ENCODE measurements around the gene ITGA2B.

ITGA2B gene

DNA sequence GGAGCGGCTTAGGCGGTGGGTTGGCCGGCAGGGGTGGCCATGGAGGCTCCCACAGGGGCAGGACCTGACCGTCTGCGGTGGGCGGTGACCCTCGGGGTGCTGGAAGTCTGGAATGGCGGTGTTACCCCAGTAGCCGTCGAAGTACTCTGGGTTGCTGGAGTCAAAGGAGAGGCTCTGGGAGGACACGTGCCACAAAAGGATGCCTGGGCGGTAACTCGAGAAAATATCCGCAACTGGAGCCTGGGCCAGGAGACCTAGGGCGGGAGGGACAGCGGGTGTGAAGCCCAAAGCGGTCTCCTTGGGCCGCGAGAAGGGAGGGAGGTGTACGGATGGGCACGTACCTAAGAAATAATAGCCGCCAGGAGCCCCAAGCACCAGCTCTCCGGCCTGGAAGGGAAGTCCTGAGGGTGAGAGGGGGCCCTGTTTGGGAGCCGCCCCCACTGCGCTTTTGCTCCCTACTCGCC, 4.6 kb downstream of the ITGA2B start:
- TF ChIP-seq, protein P1, sequence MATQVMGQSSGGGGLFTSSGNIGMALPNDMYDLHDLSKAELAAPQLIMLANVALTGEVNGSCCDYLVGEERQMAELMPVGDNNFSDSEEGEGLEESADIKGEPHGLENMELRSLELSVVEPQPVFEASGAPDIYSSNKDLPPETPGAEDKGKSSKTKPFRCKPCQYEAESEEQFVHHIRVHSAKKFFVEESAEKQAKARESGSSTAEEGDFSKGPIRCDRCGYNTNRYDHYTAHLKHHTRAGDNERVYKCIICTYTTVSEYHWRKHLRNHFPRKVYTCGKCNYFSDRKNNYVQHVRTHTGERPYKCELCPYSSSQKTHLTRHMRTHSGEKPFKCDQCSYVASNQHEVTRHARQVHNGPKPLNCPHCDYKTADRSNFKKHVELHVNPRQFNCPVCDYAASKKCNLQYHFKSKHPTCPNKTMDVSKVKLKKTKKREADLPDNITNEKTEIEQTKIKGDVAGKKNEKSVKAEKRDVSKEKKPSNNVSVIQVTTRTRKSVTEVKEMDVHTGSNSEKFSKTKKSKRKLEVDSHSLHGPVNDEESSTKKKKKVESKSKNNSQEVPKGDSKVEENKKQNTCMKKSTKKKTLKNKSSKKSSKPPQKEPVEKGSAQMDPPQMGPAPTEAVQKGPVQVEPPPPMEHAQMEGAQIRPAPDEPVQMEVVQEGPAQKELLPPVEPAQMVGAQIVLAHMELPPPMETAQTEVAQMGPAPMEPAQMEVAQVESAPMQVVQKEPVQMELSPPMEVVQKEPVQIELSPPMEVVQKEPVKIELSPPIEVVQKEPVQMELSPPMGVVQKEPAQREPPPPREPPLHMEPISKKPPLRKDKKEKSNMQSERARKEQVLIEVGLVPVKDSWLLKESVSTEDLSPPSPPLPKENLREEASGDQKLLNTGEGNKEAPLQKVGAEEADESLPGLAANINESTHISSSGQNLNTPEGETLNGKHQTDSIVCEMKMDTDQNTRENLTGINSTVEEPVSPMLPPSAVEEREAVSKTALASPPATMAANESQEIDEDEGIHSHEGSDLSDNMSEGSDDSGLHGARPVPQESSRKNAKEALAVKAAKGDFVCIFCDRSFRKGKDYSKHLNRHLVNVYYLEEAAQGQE (IDR thresholded peaks at IDR 0.05; ENCODE audit: insufficient read depth in 1 of 2, low read depth in 2 of 2, low read length in 2 of 2), result no peak
- TF ChIP-seq FOXP2 (optimal IDR thresholded peaks at IDR 0.05; ENCODE audit: borderline replicate concordance, extremely low read depth, extremely low read length, insufficient read depth), result no peak
- no peak for TF ChIP-seq TAF1 (IDR thresholded peaks at IDR 0.05; ENCODE audit: borderline replicate concordance, insufficient read depth, low read length)
- TF ChIP-seq SIN3A (IDR thresholded peaks at IDR 0.05; ENCODE audit: borderline replicate concordance, insufficient read depth, low read length), result no peak
- TF ChIP-seq POLR2AphosphoS5 (IDR thresholded peaks at IDR 0.05; ENCODE audit: low read depth, low read length), result no peak

DNA sequence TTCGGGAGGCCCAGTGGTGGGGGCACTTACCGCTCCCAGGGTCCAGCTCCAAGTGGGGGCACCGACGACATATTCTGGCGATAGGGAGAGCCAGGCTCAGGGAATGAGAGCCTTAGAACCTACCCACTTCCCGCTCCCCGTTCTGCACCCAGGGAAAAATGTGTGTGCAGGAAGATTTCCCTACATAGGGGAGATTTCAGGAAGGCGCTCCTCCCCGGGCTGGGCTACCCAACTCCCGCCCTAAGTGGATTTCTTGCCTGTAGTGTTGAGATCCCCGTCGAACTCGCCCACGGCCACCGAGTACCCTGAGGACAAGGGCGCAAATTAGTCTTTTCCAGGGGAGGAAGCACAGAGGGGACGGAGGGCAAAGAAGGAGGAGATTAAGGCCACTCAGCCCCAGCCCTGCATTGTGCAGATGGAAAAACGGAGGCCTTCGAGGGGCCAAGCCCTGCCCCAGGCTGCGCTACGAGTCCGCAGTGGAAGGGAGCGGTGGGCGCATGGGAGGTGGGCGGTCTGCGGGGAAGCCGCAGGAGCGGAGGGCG, 5.1 kb downstream of the ITGA2B start:
- no peak for TF ChIP-seq FOXP2 (optimal IDR thresholded peaks at IDR 0.05; ENCODE audit: borderline replicate concordance, extremely low read depth, extremely low read length, insufficient read depth)
- TF ChIP-seq, protein P1 (IDR thresholded peaks at IDR 0.05; ENCODE audit: insufficient read depth in 1 of 2, low read depth in 2 of 2, low read length in 2 of 2), result no peak
- TF ChIP-seq POLR2AphosphoS5 (IDR thresholded peaks at IDR 0.05; ENCODE audit: low read depth, low read length), result no peak
- no peak for TF ChIP-seq TAF1 (IDR thresholded peaks at IDR 0.05; ENCODE audit: borderline replicate concordance, insufficient read depth, low read length)
- no peak for TF ChIP-seq SIN3A (IDR thresholded peaks at IDR 0.05; ENCODE audit: borderline replicate concordance, insufficient read depth, low read length)

DNA sequence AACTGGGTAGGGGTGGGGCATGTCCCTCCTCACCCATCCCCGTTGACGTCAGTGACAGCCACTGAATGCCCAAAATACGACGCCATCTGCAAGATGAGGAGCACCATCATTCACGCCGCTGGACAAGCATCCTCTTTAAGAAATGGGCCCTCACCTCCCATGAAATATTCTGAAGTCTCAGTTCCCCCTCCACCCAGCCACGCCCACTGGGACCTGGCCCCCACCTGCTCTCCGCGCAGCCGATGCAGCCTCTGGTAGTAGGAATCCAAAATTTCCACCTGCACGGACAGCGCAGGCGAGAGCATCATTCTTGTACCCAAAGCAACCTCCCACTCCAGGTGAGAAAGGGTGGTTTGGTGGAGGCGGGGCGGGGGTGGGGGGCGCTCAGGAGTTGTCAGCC, 5.6 kb downstream of the ITGA2B start:
- TF ChIP-seq, protein P1 (IDR thresholded peaks at IDR 0.05; ENCODE audit: insufficient read depth in 1 of 2, low read depth in 2 of 2, low read length in 2 of 2), result no peak
- TF ChIP-seq TAF1 (IDR thresholded peaks at IDR 0.05; ENCODE audit: borderline replicate concordance, insufficient read depth, low read length) (no peak), SIN3A (IDR thresholded peaks at IDR 0.05; ENCODE audit: borderline replicate concordance, insufficient read depth, low read length) (no peak), POLR2AphosphoS5 (IDR thresholded peaks at IDR 0.05; ENCODE audit: low read depth, low read length) (no peak), FOXP2 (optimal IDR thresholded peaks at IDR 0.05; ENCODE audit: borderline replicate concordance, extremely low read depth, extremely low read length, insufficient read depth) (no peak)

DNA sequence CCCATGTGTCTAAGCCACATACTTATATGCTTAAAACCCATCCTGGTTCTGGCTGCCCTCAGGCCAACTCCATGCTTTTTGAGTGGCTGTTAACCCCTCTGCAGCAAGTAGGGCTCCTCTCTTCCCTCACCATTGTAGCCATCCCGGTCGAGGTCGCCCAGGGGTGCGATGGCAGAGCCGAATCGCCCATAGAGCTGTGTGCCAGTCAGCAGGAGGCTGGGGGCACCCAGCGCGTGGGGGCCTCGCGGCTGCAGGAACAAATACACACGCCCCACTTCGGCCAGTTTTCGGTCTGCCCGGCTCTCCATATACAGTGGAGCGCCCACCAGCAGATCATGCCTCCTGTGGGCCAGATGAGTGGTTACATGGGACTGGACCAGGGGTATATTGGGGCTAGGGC, 6.1 kb downstream of the ITGA2B start:
- no peak for TF ChIP-seq POLR2AphosphoS5 (IDR thresholded peaks at IDR 0.05; ENCODE audit: low read depth, low read length)
- TF ChIP-seq, protein P1 (IDR thresholded peaks at IDR 0.05; ENCODE audit: insufficient read depth in 1 of 2, low read depth in 2 of 2, low read length in 2 of 2), result no peak
- TF ChIP-seq FOXP2 (optimal IDR thresholded peaks at IDR 0.05; ENCODE audit: borderline replicate concordance, extremely low read depth, extremely low read length, insufficient read depth), result no peak
- no peak for TF ChIP-seq SIN3A (IDR thresholded peaks at IDR 0.05; ENCODE audit: borderline replicate concordance, insufficient read depth, low read length)
- no peak for TF ChIP-seq TAF1 (IDR thresholded peaks at IDR 0.05; ENCODE audit: borderline replicate concordance, insufficient read depth, low read length)

Measured in PFSK-1 (cell line).